Neuronal stem cell (in vitro differentiated cells): Measurements from ENCODE around the gene SLC6A18.

Source experiments
- DNase-seq: peaks from one replicate; pipeline ENCODE4 v3.0.0-alpha.2; 2013; ENCODE audit warnings: low spot score
- H2AFZ ChIP-seq: one replicate; pipeline ENCODE4 v1.6.1; 2013; ENCODE audit warnings: mild to moderate bottlenecking, low read length, inconsistent platforms
- H2AK5ac ChIP-seq: 2 replicates; pipeline ENCODE4 v1.6.1; 2013; ENCODE audit warnings: low read depth, mild to moderate bottlenecking, inconsistent platforms, low read length, moderate library complexity, mixed read lengths
- H2BK120ac ChIP-seq: 2 replicates; pipeline ENCODE4 v1.6.1; 2013; ENCODE audit warnings: low read depth, mild to moderate bottlenecking, inconsistent platforms, low read length, moderate library complexity, mixed read lengths
- H2BK12ac ChIP-seq: one replicate; pipeline ENCODE4 v1.6.1; 2013; ENCODE audit warnings: low read length, inconsistent platforms
- H2BK15ac ChIP-seq: 2 replicates; pipeline ENCODE4 v1.6.1; 2013; ENCODE audit warnings: mild to moderate bottlenecking, low read length, inconsistent platforms, mixed read lengths
- H2BK5ac ChIP-seq: one replicate; pipeline ENCODE4 v1.6.1; 2013; ENCODE audit warnings: inconsistent platforms, mild to moderate bottlenecking, low read length, moderate library complexity
- H3K14ac ChIP-seq: one replicate; pipeline ENCODE4 v1.6.1; 2013; ENCODE audit warnings: low read length, inconsistent platforms
- H3K18ac ChIP-seq: 2 replicates; pipeline ENCODE4 v1.6.1; 2013; ENCODE audit warnings: low read length, inconsistent platforms
- H3K23ac ChIP-seq: 2 replicates; pipeline ENCODE4 v1.6.1; 2013; ENCODE audit warnings: low read depth, mild to moderate bottlenecking, mixed read lengths, low read length, inconsistent platforms; ENCODE audit not compliant: poor library complexity
- H3K27ac ChIP-seq: replicated peaks from 3 replicates; pipeline ENCODE4 v1.5.1; 2013; ENCODE audit warnings: low read length, inconsistent platforms
- H3K27me3 ChIP-seq, 3 experiments: 2 replicates each; pipeline ENCODE4 v1.6.1; 2013; ENCODE audit warnings: low read length in 3 of 3, mild to moderate bottlenecking in 2 of 3, inconsistent platforms in 1 of 3, low read depth in 1 of 3, mixed read lengths in 1 of 3, moderate library complexity in 1 of 3; ENCODE audit not compliant: control insufficient read depth in 3 of 3, insufficient read depth in 3 of 3
- H3K36me3 ChIP-seq, 2 donors: replicated peaks in 1 of 2; 2 replicates each; pipeline ENCODE4 v1.6.1; 2013; ENCODE audit warnings: low read length in 2 of 2; ENCODE audit not compliant: control insufficient read depth in 2 of 2, insufficient read depth in 2 of 2
- H3K4ac ChIP-seq: 2 replicates; pipeline ENCODE4 v1.6.1; 2013; ENCODE audit warnings: inconsistent platforms, mild to moderate bottlenecking, low read length, moderate library complexity
- H3K4me1 ChIP-seq, 2 donors: 1 replicate in 1 of 2; 2 replicates in 1 of 2; pipeline ENCODE4 v1.6.1; 2013; ENCODE audit warnings: low read length in 2 of 2, low read depth in 1 of 2; ENCODE audit not compliant: control insufficient read depth in 2 of 2, insufficient read depth in 1 of 2
- H3K4me2 ChIP-seq: one replicate; pipeline ENCODE4 v1.6.1; 2013; ENCODE audit warnings: mild to moderate bottlenecking, low read length, inconsistent platforms; ENCODE audit not compliant: insufficient read depth, poor library complexity, severe bottlenecking
- H3K4me3 ChIP-seq, 2 donors: 2 replicates each; pipeline ENCODE4 v1.5.1; 2013; ENCODE audit warnings: low read length in 2 of 2, mild to moderate bottlenecking in 2 of 2, inconsistent platforms in 1 of 2, moderate library complexity in 1 of 2
- H3K79me1 ChIP-seq: one replicate; pipeline ENCODE4 v1.6.1; 2013; ENCODE audit warnings: low read depth, mild to moderate bottlenecking, inconsistent platforms, low read length, moderate library complexity
- H3K9ac ChIP-seq: one replicate; pipeline ENCODE4 v1.6.1; 2013; ENCODE audit warnings: mild to moderate bottlenecking, low read depth, low read length, inconsistent platforms; ENCODE audit not compliant: poor library complexity
- H3K9me3 ChIP-seq, 2 donors: replicated peaks in 1 of 2; 2 replicates each; pipeline versions ENCODE3 to v1.6.1; 2013; ENCODE audit warnings: low read length in 2 of 2, mild to moderate bottlenecking in 2 of 2, inconsistent platforms in 1 of 2, low read depth in 1 of 2, mixed read lengths in 1 of 2, moderate library complexity in 1 of 2; ENCODE audit not compliant: control insufficient read depth in 2 of 2, insufficient read depth in 1 of 2
- H4K8ac ChIP-seq: one replicate; pipeline ENCODE4 v1.6.1; 2013; ENCODE audit warnings: low read depth, mild to moderate bottlenecking, inconsistent platforms, low read length, moderate library complexity
- H4K91ac ChIP-seq: one replicate; pipeline ENCODE4 v1.6.1; 2013; ENCODE audit warnings: low read length, low read depth, mild to moderate bottlenecking, inconsistent platforms; ENCODE audit not compliant: poor library complexity
- WGBS, 2 donors: extraction: QIAGEN DNeasy Blood & Tissue Kit; methylation state at CpG; one replicate each; pipeline ENCODE4 v1.1.7; 2013; ENCODE audit warnings: missing lambda C conversion rate in 2 of 2, mixed read lengths in 1 of 2; ENCODE audit not compliant: insufficient read length in 2 of 2, insufficient replicate concordance in 1 of 2; ENCODE audit errors: extremely low coverage in 2 of 2; 5-methylcytosine and 5-hydroxymethylcytosine counted together

The SLC6A18 gene

GRCh38 chr5:1294206-1294834 is 69.1 kb downstream of the SLC6A18 start:
- Histone ChIP-seq H3K36me3 (no peaks in the 10 kb centered on the region), H3K4me2 (peak overlapping the region; percentile 95), H4K91ac (no peak overlapping the region), H3K79me1 (peaks cover 5% of the 10 kb centered on the region), H2BK12ac (no peak overlapping the region), H2BK5ac (peak overlapping the region; percentile 66), H3K27me3 (peaks cover 3 to 66% (median 9%) of the 10 kb centered on the region in 3 experiments), H3K23ac (peak overlapping the region; percentile 91), H3K4ac (no peak overlapping the region), H3K9ac (peak overlapping the region; percentile 90), H3K9me3 (no peaks in the 10 kb centered on the region), H3K14ac (peak overlapping the region; percentile 38), H3K18ac (peak overlapping the region; percentile 92), H4K8ac (peak overlapping the region; percentile 17), H2BK120ac (no peak overlapping the region), H3K27ac (no peak overlapping the region), H2BK15ac (peak overlapping the region; percentile 67), H3K4me3 (peak overlapping the region; percentile 42 to 88), H2AFZ (peak overlapping the region; percentile 85), H2AK5ac (peak overlapping the region; percentile 88), H3K4me1 (peaks cover 0 to 7% of the 10 kb centered on the region in 2 donors)
- WGBS, 2 donors = no CpG with 5 or more reads among the region's 69 CpGs
- no peak for DNase-seq

GRCh38 chr5:1294835-1295649 is 69.9 kb downstream of the SLC6A18 start, which contains the start of gene TERT:
Gene TERT, minus strand, starts transcription at chr5:1295068. Its CDS starts 79 bp downstream, at chr5:1294989.
- H4K91ac ChIP-seq = no peak within 1 kb of the TSS
- peaks cover 3 to 73% (median 9%) of the 10 kb centered on the region in 3 experiments for H3K27me3 ChIP-seq
- H3K14ac ChIP-seq = peak within 1 kb of the TSS; percentile 38
- peak within 1 kb of the TSS; percentile 67 for H2BK15ac ChIP-seq
- peak within 1 kb of the TSS; percentile 88 for H2AK5ac ChIP-seq
- no peaks in the 10 kb centered on the region for H3K9me3 ChIP-seq
- H3K18ac ChIP-seq = peak within 1 kb of the TSS; percentile 92
- peaks cover 0 to 7% of the 10 kb centered on the region in 2 donors for H3K4me1 ChIP-seq
- no peak within 1 kb of the TSS for H2BK12ac ChIP-seq
- peak within 1 kb of the TSS; percentile 66 for H2BK5ac ChIP-seq
- H3K23ac ChIP-seq = peak within 1 kb of the TSS; percentile 91
- H4K8ac ChIP-seq = peak within 1 kb of the TSS; percentile 17
- DNase-seq = peak; percentile 57
- H3K79me1 ChIP-seq = peaks cover 5% of the 10 kb centered on the region
- H3K27ac ChIP-seq = no peak within 1 kb of the TSS
- peak within 1 kb of the TSS; percentile 95 for H3K4me2 ChIP-seq
- peak within 1 kb of the TSS; percentile 42 to 88 for H3K4me3 ChIP-seq
- H3K36me3 ChIP-seq = no peaks in the 10 kb centered on the region
- H2AFZ ChIP-seq = peak within 1 kb of the TSS; percentile 85
- peak within 1 kb of the TSS; percentile 90 for H3K9ac ChIP-seq
- no peak within 1 kb of the TSS for H3K4ac ChIP-seq
- no peak within 1 kb of the TSS for H2BK120ac ChIP-seq
- WGBS, 2 donors = no CpG with 5 or more reads among the region's 102 CpGs

DNA sequence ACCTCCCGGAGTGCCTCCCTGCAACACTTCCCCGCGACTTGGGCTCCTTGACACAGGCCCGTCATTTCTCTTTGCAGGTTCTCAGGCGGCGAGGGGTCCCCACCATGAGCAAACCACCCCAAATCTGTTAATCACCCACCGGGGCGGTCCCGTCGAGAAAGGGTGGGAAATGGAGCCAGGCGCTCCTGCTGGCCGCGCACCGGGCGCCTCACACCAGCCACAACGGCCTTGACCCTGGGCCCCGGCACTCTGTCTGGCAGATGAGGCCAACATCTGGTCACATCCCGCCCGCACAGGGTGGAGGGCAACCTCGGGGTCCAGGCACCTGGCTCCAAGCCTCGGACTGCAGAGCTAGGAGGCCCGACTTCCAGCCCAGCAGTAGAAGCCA is 70.5 kb downstream of the SLC6A18 start:
- H3K4me2 ChIP-seq = peak overlapping the region; percentile 95
- peak overlapping the region; percentile 34 for H3K23ac ChIP-seq
- no peak overlapping the region for H2BK5ac ChIP-seq
- H2BK12ac ChIP-seq = no peak overlapping the region
- H4K91ac ChIP-seq = no peak overlapping the region
- H3K9me3 ChIP-seq = no peaks in the 10 kb centered on the region
- no peak overlapping the region for H3K27ac ChIP-seq
- DNase-seq = no peak
- peak overlapping the region; percentile 70 for H3K9ac ChIP-seq
- H3K4me3 ChIP-seq = peak overlapping the region; percentile 42 to 88
- no CpG with 5 or more reads among the region's 22 CpGs for WGBS, 2 donors
- H3K14ac ChIP-seq = no peak overlapping the region
- H3K79me1 ChIP-seq = peaks cover 5% of the 10 kb centered on the region
- H3K18ac ChIP-seq = peak overlapping the region; percentile 88
- H3K4ac ChIP-seq = no peak overlapping the region
- H2AFZ ChIP-seq = no peak overlapping the region
- no peaks in the 10 kb centered on the region for H3K36me3 ChIP-seq
- H3K4me1 ChIP-seq = peaks cover 0 to 7% of the 10 kb centered on the region in 2 donors
- H2BK120ac ChIP-seq = no peak overlapping the region
- no peak overlapping the region for H2BK15ac ChIP-seq
- no peak overlapping the region for H4K8ac ChIP-seq
- peak overlapping the region; percentile 63 for H2AK5ac ChIP-seq
- peaks cover 3 to 78% (median 9%) of the 10 kb centered on the region in 3 experiments for H3K27me3 ChIP-seq
